HepG2 (cell line): ENCODE data around the gene BSN.

Experiments
- HDAC6 ChIP-seq: fragments of 200-600 bp; sonication (generic); IDR thresholded peaks from 2 replicates; pipeline ENCODE4 v1.7.0; 2017; ENCODE audit warnings: mild to moderate bottlenecking, antibody characterized with exemption, low read length, low read depth
- MXI1 ChIP-seq: IDR thresholded peaks from 3 replicates; pipeline ENCODE4 v1.6.1; 2012; ENCODE audit warnings: low read depth, low read length, inconsistent platforms, borderline replicate concordance
- PHF8 ChIP-seq: sonication (generic); formaldehyde crosslinking; IDR thresholded peaks from 2 replicates; pipeline ENCODE4 v1.5.0; 2020; ENCODE audit warnings: missing genetic modification reagents
- POLR2A ChIP-seq, 2 experiments: IDR thresholded peaks; 2 replicates each; pipeline ENCODE4 v1.6.1; 2011; ENCODE audit warnings: low read depth in 2 of 2, low read length in 2 of 2, mild to moderate bottlenecking in 1 of 2, moderate library complexity in 1 of 2; ENCODE audit not compliant: insufficient read depth in 1 of 2
- RELA ChIP-seq: sonication (generic); formaldehyde crosslinking; IDR thresholded peaks from 2 replicates; pipeline ENCODE4 v1.4.0; 2020; ENCODE audit warnings: missing genetic modification reagents
- REPIN1 ChIP-seq: sonication (generic); formaldehyde crosslinking; IDR thresholded peaks from 2 replicates; pipeline ENCODE4 v1.8.0; 2022; ENCODE audit warnings: missing genetic modification reagents, low read depth, mild to moderate bottlenecking, borderline replicate concordance
- SETDB1 ChIP-seq: sonication (generic); formaldehyde crosslinking; IDR thresholded peaks from 2 replicates; pipeline ENCODE4 v1.5.1; 2020; ENCODE audit warnings: missing genetic modification reagents, mild to moderate bottlenecking, borderline replicate concordance
- SP1 ChIP-seq, 2 experiments: fragments of 450-650 bp in 1 of 2; sonication (generic) in 1 of 2; formaldehyde crosslinking in 1 of 2; IDR thresholded peaks; 2 replicates each; pipeline versions ENCODE4 v1.4.0 to v1.6.1; 2016 to 2020; ENCODE audit warnings: missing genetic modification reagents in 1 of 2
- ZFX ChIP-seq: sonication (generic); formaldehyde crosslinking; IDR thresholded peaks from 2 replicates; pipeline ENCODE4 v1.4.0; 2020; ENCODE audit warnings: mild to moderate bottlenecking, low read depth, missing genetic modification reagents, moderate library complexity
- ZNF121 ChIP-seq: sonication (generic); formaldehyde crosslinking; IDR thresholded peaks from 2 replicates; pipeline ENCODE4 v1.5.0; 2020; ENCODE audit warnings: mild to moderate bottlenecking, missing genetic modification reagents

- TF ChIP-seq MXI1 (no peak), SP1 (IDR thresholded peaks at IDR 0.05) (no peak), SP1 (CRISPR knock-in tag; IDR thresholded peaks at IDR 0.05) (no peak), POLR2A (IDR thresholded peaks at IDR 0.05; ENCODE audit: insufficient read depth in 1 of 2, low read depth in 2 of 2, low read length in 2 of 2) (no peak), HDAC6 (no peak), REPIN1 (CRISPR knock-in tag) (no peak), ZNF121 (CRISPR knock-in tag) (no peak), SETDB1 (CRISPR knock-in tag) (no peak), PHF8 (CRISPR knock-in tag) (no peak), RELA (CRISPR knock-in tag) (no peak), ZFX (no peak)
Observed at GRCh38 chr3:49610666-49611280, 56.5 kb downstream of the BSN start.
